Neural progenitor cell (in vitro differentiated cells): ENCODE results near the gene PPP6R1.

Source experiments
- EZH2 ChIP-seq: fragments of 200-600 bp; sonication (generic); IDR thresholded peaks from 2 replicates; pipeline ENCODE4 v1.6.1; 2017; ENCODE audit warnings: antibody characterized with exemption, mild to moderate bottlenecking, moderate library complexity
- EZH2phosphoT487 ChIP-seq: fragments of 200-600 bp; sonication (generic); IDR thresholded peaks from 2 replicates; pipeline ENCODE4 v1.6.1; 2017; ENCODE audit warnings: antibody characterized with exemption
- TF ChIP-seq, protein P1 (sequence below): fragments of 200-600 bp; sonication (generic); IDR thresholded peaks from 2 replicates; pipeline ENCODE4 v1.5.1; 2017; ENCODE audit warnings: antibody characterized with exemption, mild to moderate bottlenecking

DNA sequence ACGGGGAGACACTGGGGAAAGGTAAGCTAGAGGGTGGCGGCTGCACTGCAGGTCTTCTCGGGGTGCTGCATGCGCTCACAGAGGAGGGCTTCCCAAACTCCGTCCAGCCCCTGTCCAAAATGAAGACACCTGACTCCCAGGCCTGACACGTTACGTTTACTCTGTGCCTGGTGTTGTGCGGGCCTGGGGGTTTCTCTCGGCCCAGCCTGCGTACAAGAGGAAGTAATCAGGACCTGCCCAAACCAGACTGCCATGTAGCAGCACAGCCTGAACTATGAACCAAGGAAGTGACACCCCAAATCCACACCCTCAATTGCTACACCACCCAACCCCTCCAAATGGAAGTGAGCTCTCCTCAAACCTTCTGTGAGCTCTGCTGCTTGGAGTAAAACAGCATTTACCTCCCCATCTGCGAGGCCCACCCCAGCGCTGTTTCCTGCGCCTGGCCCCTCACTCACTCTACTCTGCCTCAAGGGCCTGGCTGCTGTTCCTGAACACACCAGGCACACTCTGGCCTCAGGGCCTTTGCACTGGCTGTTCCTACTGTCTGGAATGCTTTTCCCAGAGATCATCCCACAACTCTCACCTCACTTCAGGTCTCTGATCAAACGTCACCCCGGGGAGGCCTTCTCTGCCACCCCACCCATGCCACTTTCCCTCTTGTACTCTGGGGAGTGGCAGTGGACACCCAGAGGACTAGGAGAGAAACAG is 18.1 kb upstream of the PPP6R1 start:
- TF ChIP-seq, protein P1, sequence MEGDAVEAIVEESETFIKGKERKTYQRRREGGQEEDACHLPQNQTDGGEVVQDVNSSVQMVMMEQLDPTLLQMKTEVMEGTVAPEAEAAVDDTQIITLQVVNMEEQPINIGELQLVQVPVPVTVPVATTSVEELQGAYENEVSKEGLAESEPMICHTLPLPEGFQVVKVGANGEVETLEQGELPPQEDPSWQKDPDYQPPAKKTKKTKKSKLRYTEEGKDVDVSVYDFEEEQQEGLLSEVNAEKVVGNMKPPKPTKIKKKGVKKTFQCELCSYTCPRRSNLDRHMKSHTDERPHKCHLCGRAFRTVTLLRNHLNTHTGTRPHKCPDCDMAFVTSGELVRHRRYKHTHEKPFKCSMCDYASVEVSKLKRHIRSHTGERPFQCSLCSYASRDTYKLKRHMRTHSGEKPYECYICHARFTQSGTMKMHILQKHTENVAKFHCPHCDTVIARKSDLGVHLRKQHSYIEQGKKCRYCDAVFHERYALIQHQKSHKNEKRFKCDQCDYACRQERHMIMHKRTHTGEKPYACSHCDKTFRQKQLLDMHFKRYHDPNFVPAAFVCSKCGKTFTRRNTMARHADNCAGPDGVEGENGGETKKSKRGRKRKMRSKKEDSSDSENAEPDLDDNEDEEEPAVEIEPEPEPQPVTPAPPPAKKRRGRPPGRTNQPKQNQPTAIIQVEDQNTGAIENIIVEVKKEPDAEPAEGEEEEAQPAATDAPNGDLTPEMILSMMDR, result no peak
- TF ChIP-seq EZH2phosphoT487 (no peak), EZH2 (no peak)
